Measurements from ENCODE around the gene SLC31A2. TPM values are rescaled to one million over a fixed set of nuclear protein-coding genes. Genes with fewer than 3 reads are reported as not detected.
A peak's percentile ranks its signal among the peaks of the same experiment; 100 is the strongest.
"Not testable (repeated sequence)": the region's sequence is repeated elsewhere in the genome, so short reads cannot be mapped to it uniquely, and the experiment has no call there.

SLC31A2 gene
- total RNA-seq, 5 donors from 2014 or later (not counting 1 experiment from before 2014, with no cell fraction given) = 3.4 to 6.1 (median 4.0) TPM

DNA sequence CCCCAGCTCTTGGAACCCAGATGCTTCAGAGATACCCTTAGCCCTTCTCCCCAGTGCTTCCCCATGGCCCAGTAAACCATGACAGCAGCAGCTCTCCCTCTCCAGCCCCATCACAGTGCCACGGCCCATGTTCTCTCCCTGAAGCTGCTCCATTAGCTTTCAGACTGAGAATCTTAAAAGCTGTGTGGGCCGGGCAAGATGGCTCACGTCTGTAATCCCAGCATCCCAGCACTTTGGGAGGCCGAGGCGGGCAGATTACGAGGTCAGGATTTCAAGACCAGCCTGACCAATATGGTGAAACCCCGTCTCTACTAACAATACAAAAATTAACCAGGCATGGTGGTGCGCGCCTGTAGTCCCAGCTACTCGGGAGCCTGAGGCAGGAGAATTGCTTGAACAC is 1.2 kb upstream of the SLC31A2 start:
- Mint-ChIP-seq H3K4me3 (peak overlapping the region in 1 of 3 donors; percentile 28), H3K27me3 (peaks cover 11 to 15% of the 10 kb centered on the region in 2 donors), H3K4me1 (peaks cover 13 to 27% (median 23%) of the 10 kb centered on the region in 3 donors)
- H3K27ac Mint-ChIP-seq; H3K4me3 ChIP-seq (ENCODE audit: control insufficient read depth in 1 of 2, extremely low read depth in 1 of 2, low read length in 1 of 2); H3K9me3 Mint-ChIP-seq; DNase-seq; H3K27ac ChIP-seq (ENCODE audit: low read length); H3K27me3 ChIP-seq (replicated peaks in 1 of 2; ENCODE audit: control insufficient read depth in 2 of 2, extremely low read depth in 1 of 2, insufficient read depth in 2 of 2, low read length in 1 of 2); H3K9me3 ChIP-seq; H3K36me3 Mint-ChIP-seq; POLR2A ChIA-PET; ATAC-seq (replicated peaks in 1 of 4); H3K36me3 ChIP-seq (ENCODE audit: control insufficient read depth in 2 of 2, extremely low read depth in 1 of 2, insufficient read depth in 1 of 2, low read length in 1 of 2): not testable (repeated sequence)
- CTCF ChIA-PET = interaction anchor here (0.7 to 1.1 kb wide), 2 partner anchors 72 to 123 kb away, joined by 3 read pairs; partner anchors contain the start of genes FKBP15 (in 1 of the 2) and SLC31A1 (in 1 of the 2)
- WGBS (ENCODE audit: insufficient coverage) = 95% methylated on average over 6 of the region's 10 CpGs
- H3K4me1 ChIP-seq (ENCODE audit: control insufficient read depth in 1 of 2, extremely low read depth in 1 of 2, insufficient read depth in 2 of 2, low read length in 2 of 2) = peaks cover 3 to 16% of the 10 kb centered on the region in 2 experiments

DNA sequence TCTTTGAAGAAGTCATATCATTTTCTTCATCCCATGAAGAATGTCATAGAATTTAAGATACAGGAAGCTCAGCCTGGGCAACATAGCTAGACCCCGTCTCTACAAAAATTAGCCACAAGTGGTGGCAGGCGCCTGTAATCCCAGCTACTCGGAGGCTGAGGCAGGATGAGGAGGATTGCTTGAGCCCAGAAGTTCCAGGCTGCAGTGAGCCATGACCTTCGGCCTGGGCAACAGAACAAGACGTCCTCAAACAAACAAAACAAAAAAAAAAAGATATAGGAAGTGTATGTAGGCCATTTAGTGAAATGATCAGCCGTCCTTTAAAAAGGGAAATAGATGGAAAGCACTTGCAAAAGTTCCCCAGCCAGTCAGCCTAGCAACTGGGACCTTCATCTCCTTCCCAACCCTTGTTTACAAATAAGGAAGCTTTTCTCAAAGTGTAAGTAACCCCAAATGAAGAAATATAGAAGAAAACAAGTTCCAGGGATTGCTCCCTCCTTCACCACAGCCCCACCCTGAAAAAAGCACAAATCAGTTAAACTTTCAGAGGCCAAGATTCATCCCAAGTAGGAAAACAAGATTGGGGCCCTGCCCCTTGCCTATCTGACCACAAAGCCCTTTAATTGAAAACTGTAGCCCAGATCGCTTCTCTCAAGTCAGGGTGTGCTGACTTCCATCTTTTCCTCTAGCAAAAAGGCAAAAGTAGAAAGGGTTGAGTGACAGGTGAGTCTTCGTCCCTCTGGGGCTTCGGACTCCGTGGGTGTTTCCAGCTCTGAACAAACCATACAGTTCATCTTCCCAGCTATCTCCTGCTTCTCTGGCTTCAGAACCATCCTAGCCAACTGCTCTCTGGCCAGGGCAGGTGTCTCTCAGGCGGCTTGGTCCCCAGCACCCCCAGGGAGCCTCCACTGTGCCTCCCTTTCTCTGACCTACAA is 1.2 kb downstream of the SLC31A2 start:
- Mint-ChIP-seq H3K9me3 (no peaks in the 10 kb centered on the region), H3K4me1 (peaks cover 33 to 48% (median 45%) of the 10 kb centered on the region in 3 donors), H3K4me3 (peak overlapping the region; percentile 76 to 82 (median 78)), H3K36me3 (no peaks in the 10 kb centered on the region), H3K27ac (peak overlapping the region; percentile 16 to 83), H3K27me3 (no peaks in the 10 kb centered on the region)
- Histone ChIP-seq H3K4me1 (ENCODE audit: control insufficient read depth in 1 of 2, extremely low read depth in 1 of 2, insufficient read depth in 2 of 2, low read length in 2 of 2) (peaks cover 6 to 28% of the 10 kb centered on the region in 2 experiments), H3K4me3 (ENCODE audit: control insufficient read depth in 1 of 2, extremely low read depth in 1 of 2, low read length in 1 of 2) (peak overlapping the region; percentile 88 to 92), H3K27ac (ENCODE audit: low read length) (no peak overlapping the region), H3K9me3 (no peaks in the 10 kb centered on the region), H3K36me3 (ENCODE audit: control insufficient read depth in 2 of 2, extremely low read depth in 1 of 2, insufficient read depth in 1 of 2, low read length in 1 of 2) (no peaks in the 10 kb centered on the region), H3K27me3 (replicated peaks in 1 of 2; ENCODE audit: control insufficient read depth in 2 of 2, extremely low read depth in 1 of 2, insufficient read depth in 2 of 2, low read length in 1 of 2) (peaks cover 0 to 4% of the 10 kb centered on the region in 2 experiments)
- CTCF ChIA-PET = interaction anchor here (0.6 to 1.2 kb wide), 2 partner anchors 123 to 238 kb away, joined by 3 to 7 read pairs; partner anchors contain the start of gene CDC26 (in 1 of the 2)
- DNase-seq = no peak
- 100% methylated on average over 3 of the region's 11 CpGs for whole genome bisulfite sequencing (ENCODE audit: insufficient coverage)
- POLR2A ChIA-PET = interaction anchor here in 1 of 2 donors (0.7 kb wide), 1 partner anchor 605 kb away, joined by 3 read pairs; no protein-coding TSS in a partner anchor
- ATAC-seq (replicated peaks in 1 of 4) = no peak

DNA sequence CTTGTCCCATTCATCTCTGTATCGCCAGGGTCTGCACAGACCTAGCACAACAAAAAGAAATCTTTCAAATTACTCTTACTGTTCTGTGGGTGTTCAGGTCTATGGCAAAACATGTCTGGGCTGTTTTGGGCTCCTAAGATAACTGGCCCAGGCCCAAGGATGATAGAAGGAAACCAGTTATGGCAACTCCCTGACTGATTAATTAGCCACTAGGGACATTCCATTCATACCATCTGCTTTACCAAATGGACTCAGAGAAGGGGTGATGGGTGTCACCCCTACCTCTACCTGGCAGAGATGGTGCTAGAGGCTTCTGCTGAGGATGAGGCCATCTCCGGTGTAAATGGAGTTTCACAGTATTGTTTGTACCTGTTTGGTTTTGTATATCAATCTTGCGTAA is 1.9 kb downstream of the SLC31A2 start:
- peaks cover 0 to 2% of the 10 kb centered on the region in 2 donors for H3K36me3 ChIP-seq (ENCODE audit: control insufficient read depth in 2 of 2, extremely low read depth in 1 of 2, insufficient read depth in 1 of 2, low read length in 1 of 2)
- WGBS (ENCODE audit: insufficient coverage) = 100% methylated on average over 1 of the region's 3 CpGs
- H3K36me3 Mint-ChIP-seq = no peaks in the 10 kb centered on the region
- H3K9me3 ChIP-seq = no peaks in the 10 kb centered on the region
- peaks cover 35 to 48% (median 45%) of the 10 kb centered on the region in 3 donors for H3K4me1 Mint-ChIP-seq
- DNase-seq (no peak), ATAC-seq (replicated peaks in 1 of 4) (no peak)
- ChIA-PET CTCF (interaction anchor here in 1 of 2 donors (0.7 kb wide), 1 partner anchor 33 kb away, joined by 5 read pairs; no protein-coding TSS in a partner anchor), POLR2A (interaction anchor here in 1 of 2 donors (0.7 kb wide), 1 partner anchor 1435 kb away, joined by 4 read pairs; the partner anchor contains the start of gene ATP6V1G1)
- H3K27ac Mint-ChIP-seq = peak overlapping the region in 1 of 2 donors; percentile 11
- H3K27me3 ChIP-seq (replicated peaks in 1 of 2; ENCODE audit: control insufficient read depth in 2 of 2, extremely low read depth in 1 of 2, insufficient read depth in 2 of 2, low read length in 1 of 2) = no peaks in the 10 kb centered on the region
- no peak overlapping the region for H3K4me3 ChIP-seq (ENCODE audit: control insufficient read depth in 1 of 2, extremely low read depth in 1 of 2, low read length in 1 of 2)
- no peaks in the 10 kb centered on the region for H3K27me3 Mint-ChIP-seq
- H3K27ac ChIP-seq (ENCODE audit: low read length) = no peak overlapping the region
- H3K4me1 ChIP-seq (ENCODE audit: control insufficient read depth in 1 of 2, extremely low read depth in 1 of 2, insufficient read depth in 2 of 2, low read length in 2 of 2) = peaks cover 6 to 28% of the 10 kb centered on the region in 2 experiments
- H3K4me3 Mint-ChIP-seq = peak overlapping the region; percentile 76 to 82 (median 78)
- no peaks in the 10 kb centered on the region for H3K9me3 Mint-ChIP-seq

DNA sequence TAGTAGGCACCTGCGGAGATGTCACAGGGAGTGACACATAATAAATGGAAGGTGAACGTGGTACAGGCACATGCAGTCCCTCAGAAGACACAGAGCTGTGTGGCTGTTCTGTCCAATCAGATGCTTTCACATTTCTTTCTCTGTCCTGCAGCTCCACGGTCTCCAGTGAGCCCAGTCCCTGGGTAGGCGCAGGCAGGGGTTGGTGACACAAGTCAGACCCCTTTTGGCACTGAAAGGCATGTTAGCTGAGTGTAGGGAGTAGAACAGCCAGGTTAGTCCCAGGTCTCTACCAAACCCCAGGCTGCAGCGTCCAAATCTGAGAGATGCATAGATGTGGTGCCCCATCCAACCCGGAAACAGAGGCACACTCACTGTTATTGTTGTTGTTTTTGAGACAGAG is 2.8 kb downstream of the SLC31A2 start:
- no peak overlapping the region for H3K4me3 ChIP-seq (ENCODE audit: control insufficient read depth in 1 of 2, extremely low read depth in 1 of 2, low read length in 1 of 2)

DNA sequence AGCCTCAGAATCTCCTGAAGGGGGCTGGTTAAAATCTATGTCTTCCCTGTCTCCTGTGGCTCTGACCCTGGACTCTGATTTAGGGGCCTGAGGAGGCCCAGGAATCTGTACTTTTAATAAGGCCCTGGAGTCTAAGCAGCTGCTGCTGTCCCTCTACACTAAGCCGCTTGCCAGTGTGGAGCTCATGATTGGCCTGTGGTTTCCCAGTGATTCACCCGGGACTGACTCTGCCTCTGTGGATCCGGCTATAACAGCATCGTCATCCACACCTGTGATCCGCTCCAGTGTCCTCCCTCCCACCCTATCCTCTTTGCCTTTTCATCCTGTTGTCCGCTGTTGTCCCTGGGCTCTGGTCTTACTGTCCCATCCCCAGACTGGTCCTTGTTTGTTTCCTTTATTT is 3.7 kb downstream of the SLC31A2 start:
- no peak overlapping the region for H3K27ac ChIP-seq (ENCODE audit: low read length)
- ATAC-seq (replicated peaks in 1 of 4) (no peak), DNase-seq (no peak)
- ChIA-PET CTCF (no interaction called here), POLR2A (no interaction called here)
- H3K4me1 Mint-ChIP-seq = peaks cover 35 to 48% (median 45%) of the 10 kb centered on the region in 3 donors
- H3K4me1 ChIP-seq (ENCODE audit: control insufficient read depth in 1 of 2, extremely low read depth in 1 of 2, insufficient read depth in 2 of 2, low read length in 2 of 2) = peaks cover 6 to 28% of the 10 kb centered on the region in 2 experiments
- WGBS (ENCODE audit: insufficient coverage) = 80% methylated on average over 5 of the region's 6 CpGs
- H3K4me3 ChIP-seq (ENCODE audit: control insufficient read depth in 1 of 2, extremely low read depth in 1 of 2, low read length in 1 of 2) = no peak overlapping the region
- H3K36me3 Mint-ChIP-seq = peaks cover 8% of the 10 kb centered on the region
- no peaks in the 10 kb centered on the region for H3K9me3 ChIP-seq
- H3K27me3 Mint-ChIP-seq = no peaks in the 10 kb centered on the region
- H3K4me3 Mint-ChIP-seq = no peak overlapping the region
- H3K36me3 ChIP-seq (ENCODE audit: control insufficient read depth in 2 of 2, extremely low read depth in 1 of 2, insufficient read depth in 1 of 2, low read length in 1 of 2) = peaks cover 2% of the 10 kb centered on the region in 2 donors
- H3K9me3 Mint-ChIP-seq = no peaks in the 10 kb centered on the region
- no peaks in the 10 kb centered on the region for H3K27me3 ChIP-seq (replicated peaks in 1 of 2; ENCODE audit: control insufficient read depth in 2 of 2, extremely low read depth in 1 of 2, insufficient read depth in 2 of 2, low read length in 1 of 2)
- H3K27ac Mint-ChIP-seq = peak overlapping the region in 1 of 2 donors; percentile 3

More for the DNA sequence above, 2.8 kb downstream of the SLC31A2 start:
- peaks cover 6 to 28% of the 10 kb centered on the region in 2 experiments for H3K4me1 ChIP-seq (ENCODE audit: control insufficient read depth in 1 of 2, extremely low read depth in 1 of 2, insufficient read depth in 2 of 2, low read length in 2 of 2)
- H3K27me3 Mint-ChIP-seq = no peaks in the 10 kb centered on the region
- H3K36me3 Mint-ChIP-seq = peaks cover 3% of the 10 kb centered on the region
- POLR2A ChIA-PET = interaction anchor here in 1 of 2 donors (0.7 kb wide), 1 partner anchor 1434 kb away, joined by 4 read pairs; the partner anchor contains the start of gene ATP6V1G1
- CTCF ChIA-PET = interaction anchor here in 1 of 2 donors (0.7 kb wide), 1 partner anchor 32 kb away, joined by 5 read pairs; no protein-coding TSS in a partner anchor
- H3K4me3 Mint-ChIP-seq = no peak overlapping the region
- ATAC-seq (replicated peaks in 1 of 4) (no peak), DNase-seq (no peak)
- no peaks in the 10 kb centered on the region for H3K9me3 Mint-ChIP-seq
- no peak overlapping the region for H3K27ac ChIP-seq (ENCODE audit: low read length)
- H3K27ac Mint-ChIP-seq = no peak overlapping the region
- peaks cover 0 to 2% of the 10 kb centered on the region in 2 donors for H3K36me3 ChIP-seq (ENCODE audit: control insufficient read depth in 2 of 2, extremely low read depth in 1 of 2, insufficient read depth in 1 of 2, low read length in 1 of 2)
- H3K4me1 Mint-ChIP-seq = peaks cover 35 to 48% (median 45%) of the 10 kb centered on the region in 3 donors
- WGBS (ENCODE audit: insufficient coverage) = 100% methylated on average over 2 of the region's 6 CpGs
- H3K9me3 ChIP-seq = no peaks in the 10 kb centered on the region
- no peaks in the 10 kb centered on the region for H3K27me3 ChIP-seq (replicated peaks in 1 of 2; ENCODE audit: control insufficient read depth in 2 of 2, extremely low read depth in 1 of 2, insufficient read depth in 2 of 2, low read length in 1 of 2)

DNA sequence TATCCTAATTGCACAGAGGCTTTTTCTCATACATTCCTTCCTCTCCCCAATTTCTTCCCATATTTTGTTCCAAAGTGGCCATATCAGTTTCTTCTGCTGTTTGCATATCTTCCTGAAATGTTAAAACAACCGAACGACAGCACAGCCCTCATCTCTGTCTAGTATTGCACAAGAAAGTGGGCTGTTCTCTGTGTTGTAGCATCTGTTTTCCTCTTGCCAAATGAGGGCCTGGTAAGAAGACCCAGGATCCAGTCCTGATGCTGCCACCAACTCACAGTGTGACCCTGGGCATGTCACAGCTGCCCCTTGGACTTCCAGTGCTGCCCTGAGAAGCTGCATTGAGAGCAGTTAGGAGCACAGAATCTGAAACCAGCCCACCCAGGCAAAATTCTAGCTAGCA is 4.1 kb downstream of the SLC31A2 start:
- CTCF ChIA-PET = no interaction called here
- H3K27ac ChIP-seq (ENCODE audit: low read length) = no peak overlapping the region

More for the DNA sequence above, 4.1 kb downstream of the SLC31A2 start:
- H3K36me3 ChIP-seq (ENCODE audit: control insufficient read depth in 2 of 2, extremely low read depth in 1 of 2, insufficient read depth in 1 of 2, low read length in 1 of 2) = peaks cover 2 to 4% of the 10 kb centered on the region in 2 donors
- Mint-ChIP-seq H3K9me3 (no peaks in the 10 kb centered on the region), H3K36me3 (peaks cover 8% of the 10 kb centered on the region), H3K4me3 (no peak overlapping the region), H3K27me3 (no peaks in the 10 kb centered on the region), H3K4me1 (peaks cover 35 to 48% (median 45%) of the 10 kb centered on the region in 3 donors), H3K27ac (peak overlapping the region in 1 of 2 donors; percentile 3)
- H3K9me3 ChIP-seq = no peaks in the 10 kb centered on the region
- POLR2A ChIA-PET = no interaction called here
- DNase-seq = no peak
- H3K4me3 ChIP-seq (ENCODE audit: control insufficient read depth in 1 of 2, extremely low read depth in 1 of 2, low read length in 1 of 2) = no peak overlapping the region
- no CpG with 5 or more reads among the region's 2 CpGs for WGBS (ENCODE audit: insufficient coverage)
- H3K27me3 ChIP-seq (replicated peaks in 1 of 2; ENCODE audit: control insufficient read depth in 2 of 2, extremely low read depth in 1 of 2, insufficient read depth in 2 of 2, low read length in 1 of 2) = no peaks in the 10 kb centered on the region
- peaks cover 6 to 28% of the 10 kb centered on the region in 2 experiments for H3K4me1 ChIP-seq (ENCODE audit: control insufficient read depth in 1 of 2, extremely low read depth in 1 of 2, insufficient read depth in 2 of 2, low read length in 2 of 2)
- no peak for ATAC-seq (replicated peaks in 1 of 4)

All from T-cell (primary cell).